Ascending aorta (tissue), 2 donors: Measurements from ENCODE around the gene ACO2. TPM values are rescaled to one million over a fixed set of nuclear protein-coding genes. Genes with fewer than 3 reads are reported as not detected.
A peak's percentile ranks its signal among the peaks of the same experiment; 100 is the strongest.
"Not testable (repeated sequence)": the region's sequence is repeated elsewhere in the genome, so short reads cannot be mapped to it uniquely, and the experiment has no call there.

Experiments used
- DNase-seq, 2 donors: peaks; one replicate each; pipeline ENCODE4 v3.0.0-alpha.2; 2019; ENCODE audit warnings: low spot score in 2 of 2
- H3K27ac ChIP-seq, 2 donors: fragments of 200-600 bp; sonication (generic); one replicate each; pipeline ENCODE4 v1.5.1; 2016 to 2017; ENCODE audit warnings: mild to moderate bottlenecking in 1 of 2
- H3K27me3 ChIP-seq: fragments of 200-600 bp; sonication (generic); one replicate; pipeline ENCODE4 v1.5.1; 2017
- H3K36me3 ChIP-seq, 2 donors: fragments of 200-600 bp; sonication (generic); one replicate each; pipeline ENCODE4 v1.5.1; 2016
- H3K4me1 ChIP-seq, 2 donors: fragments of 200-600 bp; sonication (generic); one replicate each; pipeline ENCODE4 v1.5.1; 2016 to 2017; ENCODE audit warnings: mild to moderate bottlenecking in 1 of 2
- H3K4me3 ChIP-seq, 2 donors: fragments of 200-600 bp; sonication (generic); one replicate each; pipeline ENCODE4 v1.5.1; 2016 to 2017; ENCODE audit warnings: mild to moderate bottlenecking in 1 of 2
- H3K9me3 ChIP-seq, 2 donors: fragments of 200-600 bp; sonication (generic); one replicate each; pipeline ENCODE4 v1.5.1; 2016
- intact Hi-C: fragments of 100-400 bp; cut with DNase I; formaldehyde crosslinking; loops from one replicate; pipeline ENCODE4 v1.15.1; 2023
- total RNA-seq: library from RNA; depleted of rRNA; stranded (reverse); fragments of >200 nt; gene quantifications from one replicate; pipeline ENCODE4 v1.1.0, GENCODE V29; 2016
- TF ChIP-seq, protein P1 (sequence below), 3 experiments: fragments of 200-600 bp in 2 of 3; fragments of 450-650 bp in 1 of 3; sonication (generic) in 2 of 3; IDR thresholded peaks; one replicate each; pipeline ENCODE4 v1.5.1; 2016 to 2019; ENCODE audit warnings: antibody characterized with exemption in 3 of 3, mild to moderate bottlenecking in 1 of 3, moderate library complexity in 1 of 3

ACO2 gene
- total RNA-seq, 1 donor from 2014 or later, result 81.1 TPM

DNA sequence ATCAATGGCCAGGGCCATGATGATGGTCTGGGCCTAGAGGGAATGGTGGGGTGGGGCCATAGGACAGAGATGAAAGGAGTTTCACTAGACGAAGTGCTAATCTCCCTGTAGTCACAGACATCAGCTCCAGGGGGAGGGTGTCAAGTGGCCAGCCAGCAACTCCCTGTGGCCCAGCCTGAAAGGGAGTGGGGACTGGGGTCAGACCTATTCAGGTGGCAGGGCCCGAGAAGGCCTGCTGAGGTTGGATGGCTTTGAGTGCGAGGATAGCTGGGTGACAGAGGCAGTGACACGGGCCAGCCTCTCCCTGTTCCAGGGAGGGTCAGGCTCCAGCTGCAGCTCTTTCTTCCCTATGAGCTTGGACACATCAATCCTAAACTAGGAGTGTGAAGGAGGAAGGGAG, 33.4 kb upstream of the ACO2 start:
- no peak for DNase-seq
- Histone ChIP-seq H3K36me3 (peaks cover 62 to 72% of the 10 kb centered on the region in 2 donors), H3K27me3 (no peaks in the 10 kb centered on the region), H3K27ac (peak overlapping the region; percentile 19 to 34), H3K9me3 (no peaks in the 10 kb centered on the region), H3K4me3 (no peak overlapping the region), H3K4me1 (peaks cover 8 to 26% of the 10 kb centered on the region in 2 donors)
- TF ChIP-seq, protein P1, sequence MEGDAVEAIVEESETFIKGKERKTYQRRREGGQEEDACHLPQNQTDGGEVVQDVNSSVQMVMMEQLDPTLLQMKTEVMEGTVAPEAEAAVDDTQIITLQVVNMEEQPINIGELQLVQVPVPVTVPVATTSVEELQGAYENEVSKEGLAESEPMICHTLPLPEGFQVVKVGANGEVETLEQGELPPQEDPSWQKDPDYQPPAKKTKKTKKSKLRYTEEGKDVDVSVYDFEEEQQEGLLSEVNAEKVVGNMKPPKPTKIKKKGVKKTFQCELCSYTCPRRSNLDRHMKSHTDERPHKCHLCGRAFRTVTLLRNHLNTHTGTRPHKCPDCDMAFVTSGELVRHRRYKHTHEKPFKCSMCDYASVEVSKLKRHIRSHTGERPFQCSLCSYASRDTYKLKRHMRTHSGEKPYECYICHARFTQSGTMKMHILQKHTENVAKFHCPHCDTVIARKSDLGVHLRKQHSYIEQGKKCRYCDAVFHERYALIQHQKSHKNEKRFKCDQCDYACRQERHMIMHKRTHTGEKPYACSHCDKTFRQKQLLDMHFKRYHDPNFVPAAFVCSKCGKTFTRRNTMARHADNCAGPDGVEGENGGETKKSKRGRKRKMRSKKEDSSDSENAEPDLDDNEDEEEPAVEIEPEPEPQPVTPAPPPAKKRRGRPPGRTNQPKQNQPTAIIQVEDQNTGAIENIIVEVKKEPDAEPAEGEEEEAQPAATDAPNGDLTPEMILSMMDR (IDR thresholded peaks at IDR 0.05), result no peak
- intact Hi-C loops, result no loop called here

GRCh38 chr22:41436322-41437113, 32.4 kb upstream of the ACO2 start:
- Histone ChIP-seq H3K4me3 (no peak overlapping the region), H3K9me3 (no peaks in the 10 kb centered on the region), H3K27ac (peak overlapping the region in 1 of 2 donors; percentile 34), H3K36me3 (peaks cover 61 to 72% of the 10 kb centered on the region in 2 donors), H3K27me3 (no peaks in the 10 kb centered on the region), H3K4me1 (peaks cover 8 to 26% of the 10 kb centered on the region in 2 donors)
- intact Hi-C loops, result no loop called here
- no peak for DNase-seq
- TF ChIP-seq, protein P1 (IDR thresholded peaks at IDR 0.05), result no peak

- H3K36me3 ChIP-seq, result peaks cover 56 to 66% of the 10 kb centered on the region in 2 donors
- DNase-seq, result no peak
- H3K4me3 ChIP-seq, result no peak overlapping the region
- intact Hi-C loops, result no loop called here
- H3K27me3 ChIP-seq, result no peaks in the 10 kb centered on the region
- TF ChIP-seq, protein P1 (IDR thresholded peaks at IDR 0.05), result no peak
- H3K27ac ChIP-seq, result peak overlapping the region in 1 of 2 donors; percentile 14
- peaks cover 8 to 27% of the 10 kb centered on the region in 2 donors for H3K4me1 ChIP-seq
- no peaks in the 10 kb centered on the region for H3K9me3 ChIP-seq
Measured at GRCh38 chr22:41437198-41437597, 31.7 kb upstream of the ACO2 start.

DNA sequence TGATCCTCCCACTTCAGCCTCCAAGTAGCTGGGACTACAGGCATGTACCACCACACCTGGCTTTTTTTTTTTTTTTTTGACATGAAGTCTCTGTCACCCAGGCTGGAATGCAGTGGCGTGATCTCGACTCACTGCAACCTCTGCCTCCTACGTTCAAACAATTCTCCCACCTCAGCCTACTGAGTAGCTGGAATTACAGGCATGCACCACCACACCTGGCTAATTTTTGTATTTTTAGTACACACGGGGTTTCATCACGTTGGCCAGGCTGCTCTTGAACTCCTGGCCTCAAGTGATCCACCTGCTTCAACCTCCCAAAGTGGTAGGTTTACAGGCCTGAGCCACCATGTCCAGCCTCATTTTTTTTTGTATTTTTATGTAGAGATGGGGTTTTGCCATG, 28.4 kb upstream of the ACO2 start:
- H3K9me3 ChIP-seq, intact Hi-C loops, DNase-seq, H3K4me3 ChIP-seq, H3K27me3 ChIP-seq, H3K27ac ChIP-seq: not testable (repeated sequence)
- Histone ChIP-seq H3K4me1 (peaks cover 15 to 29% of the 10 kb centered on the region in 2 donors), H3K36me3 (peaks cover 40 to 48% of the 10 kb centered on the region in 2 donors)

- intact Hi-C loops, result no loop called here
- H3K9me3 ChIP-seq, result no peaks in the 10 kb centered on the region
- no peaks in the 10 kb centered on the region for H3K27me3 ChIP-seq
- peaks cover 19 to 25% of the 10 kb centered on the region in 2 donors for H3K4me1 ChIP-seq
- TF ChIP-seq, protein P1 (IDR thresholded peaks at IDR 0.05), result no peak
- no peak for DNase-seq
- peaks cover 23 to 30% of the 10 kb centered on the region in 2 donors for H3K36me3 ChIP-seq
- peak overlapping the region in 1 of 2 donors; percentile 35 for H3K4me3 ChIP-seq
- H3K27ac ChIP-seq, result no peak overlapping the region
Measured at GRCh38 chr22:41442240-41442792, 26.6 kb upstream of the ACO2 start.
